ENCODE data around the gene TOMM7. TPM values are rescaled to one million over a fixed set of nuclear protein-coding genes. Genes with fewer than 3 reads are reported as not detected.

The TOMM7 gene
- 210 and 391 TPM in 2 replicates for total RNA-seq (2014; rRNA removed; shearing (Covaris generic))

GRCh38 chr7:22822486-22823141 lies at the start of gene TOMM7:
Gene TOMM7, minus strand, starts transcription at chr7:22822849. Its CDS starts 70 bp downstream, at chr7:22822779.
- DNase-seq (ENCODE audit: low spot score), result peak; percentile 99

- no peak for DNase-seq (ENCODE audit: low spot score)
Observed at GRCh38 chr7:22872096-22872807, 49.6 kb upstream of the TOMM7 start.

- DNase-seq (ENCODE audit: low spot score), result no peak
Observed at GRCh38 chr7:22871661-22872060, 49.0 kb upstream of the TOMM7 start.

GRCh38 chr7:22868509-22868908 lies 45.9 kb upstream of the TOMM7 start:
- DNase-seq (ENCODE audit: low spot score), result no peak

GRCh38 chr7:22867589-22867988 lies 44.9 kb upstream of the TOMM7 start:
- DNase-seq (ENCODE audit: low spot score), result no peak

GRCh38 chr7:22867003-22867402 lies 44.4 kb upstream of the TOMM7 start:
- DNase-seq (ENCODE audit: low spot score), result no peak

- no peak for DNase-seq (ENCODE audit: low spot score)
Observed at GRCh38 chr7:22865602-22865960, 42.9 kb upstream of the TOMM7 start.

- no peak for DNase-seq (ENCODE audit: low spot score)
Observed at GRCh38 chr7:22864855-22865601, 42.4 kb upstream of the TOMM7 start.

GRCh38 chr7:22864301-22864700 lies 41.7 kb upstream of the TOMM7 start:
- no peak for DNase-seq (ENCODE audit: low spot score)

- no peak for DNase-seq (ENCODE audit: low spot score)
Observed at GRCh38 chr7:22863156-22863899, 40.7 kb upstream of the TOMM7 start.

GRCh38 chr7:22861576-22861975 lies 38.9 kb upstream of the TOMM7 start:
- DNase-seq (ENCODE audit: low spot score), result no peak

GRCh38 chr7:22860784-22861482 lies 38.3 kb upstream of the TOMM7 start:
- DNase-seq (ENCODE audit: low spot score), result no peak

GRCh38 chr7:22860337-22860736 lies 37.7 kb upstream of the TOMM7 start:
- DNase-seq (ENCODE audit: low spot score), result no peak

- no peak for DNase-seq (ENCODE audit: low spot score)
Observed at GRCh38 chr7:22859641-22860290, 37.1 kb upstream of the TOMM7 start.

- DNase-seq (ENCODE audit: low spot score), result peak; percentile 98
Observed at GRCh38 chr7:22858640-22859561, 36.3 kb upstream of the TOMM7 start.

- DNase-seq (ENCODE audit: low spot score), result no peak
Observed at GRCh38 chr7:22858274-22858639, 35.6 kb upstream of the TOMM7 start.

GRCh38 chr7:22856416-22856815 lies 33.8 kb upstream of the TOMM7 start:
- no peak for DNase-seq (ENCODE audit: low spot score)

GRCh38 chr7:22855049-22855392 lies 32.4 kb upstream of the TOMM7 start:
- DNase-seq (ENCODE audit: low spot score), result no peak

- DNase-seq (ENCODE audit: low spot score), result peak; percentile 93
Observed at GRCh38 chr7:22854158-22855048, 31.8 kb upstream of the TOMM7 start.

Measured in A172 (cell line).